HuH-7 (cell line): ENCODE data around the gene LASP1NB.
"Not testable (repeated sequence)": the region's sequence is repeated elsewhere in the genome, so short reads cannot be mapped to it uniquely, and the experiment has no call there.

ENCODE experiments used
- DNase-seq: peaks from one replicate; pipeline ENCODE4 v3.0.0; 2011; ENCODE audit warnings: low spot score

Gene LASP1NB

GRCh38 chr17:38897176-38897575, 28.2 kb upstream of the LASP1NB start:
- no peak for DNase-seq

GRCh38 chr17:38897671-38898290, 27.6 kb upstream of the LASP1NB start:
- no peak for DNase-seq

- DNase-seq = no peak
Observed at GRCh38 chr17:38898291-38898679, 27.1 kb upstream of the LASP1NB start.

GRCh38 chr17:38898812-38899348, 26.5 kb upstream of the LASP1NB start:
- DNase-seq = no peak

GRCh38 chr17:38899421-38899820, 26.0 kb upstream of the LASP1NB start:
- DNase-seq = no peak

GRCh38 chr17:38900978-38901656, 24.3 kb upstream of the LASP1NB start:
- DNase-seq = no peak

GRCh38 chr17:38903404-38903803, 22.0 kb upstream of the LASP1NB start:
- no peak for DNase-seq

GRCh38 chr17:38904892-38905291, 20.5 kb upstream of the LASP1NB start:
- no peak for DNase-seq

- DNase-seq = no peak
Observed at GRCh38 chr17:38905375-38905774, 20.0 kb upstream of the LASP1NB start.

GRCh38 chr17:38906460-38907228, 18.8 kb upstream of the LASP1NB start:
- no peak for DNase-seq

GRCh38 chr17:38907930-38908675, 17.3 kb upstream of the LASP1NB start:
- no peak for DNase-seq

- no peak for DNase-seq
Observed at GRCh38 chr17:38908676-38909181, 16.7 kb upstream of the LASP1NB start.

- DNase-seq = no peak
Observed at GRCh38 chr17:38910325-38910724, 15.1 kb upstream of the LASP1NB start.

GRCh38 chr17:38911081-38911730, 14.2 kb upstream of the LASP1NB start:
- DNase-seq = no peak

- DNase-seq = not testable (repeated sequence)
Observed at GRCh38 chr17:38911731-38912081, 13.7 kb upstream of the LASP1NB start.

GRCh38 chr17:38912221-38912813, 13.1 kb upstream of the LASP1NB start:
- DNase-seq = no peak

- peak; percentile 37 for DNase-seq
Observed at GRCh38 chr17:38914741-38915638, 10.4 kb upstream of the LASP1NB start.

- no peak for DNase-seq
Observed at GRCh38 chr17:38915639-38915995, 9.8 kb upstream of the LASP1NB start.

GRCh38 chr17:38916771-38917170, 8.6 kb upstream of the LASP1NB start:
- DNase-seq = no peak

- no peak for DNase-seq
Observed at GRCh38 chr17:38917259-38917658, 8.2 kb upstream of the LASP1NB start.
